ENCODE measurements around the gene ASCL4.
A peak's percentile ranks its signal among the peaks of the same experiment; 100 is the strongest.

ASCL4 gene

GRCh38 chr12:107818984-107819383, 44.5 kb downstream of the ASCL4 start:
- in situ Hi-C loops (cut with HindIII; ENCODE audit: low pct_ligation_motif_present, low pct_unique_long_range_greater_than_20kb, low sequenced_read_pairs), result no loop called here
- DNase-seq, result peak; percentile 8

GRCh38 chr12:107822356-107822755, 47.9 kb downstream of the ASCL4 start:
- DNase-seq, result no peak
- in situ Hi-C loops (cut with HindIII; ENCODE audit: low pct_ligation_motif_present, low pct_unique_long_range_greater_than_20kb, low sequenced_read_pairs), result no loop called here

Measured in ACHN (cell line).